ENCODE measurements around the gene SLC30A4.
"Not testable (repeated sequence)": the region's sequence is repeated elsewhere in the genome, so short reads cannot be mapped to it uniquely, and the experiment has no call there.

Gene SLC30A4

GRCh38 chr15:45534821-45535220, 12.3 kb upstream of the SLC30A4 start:
- DNase-seq (ENCODE audit: low spot score), result no peak
- H3K4me3 ChIP-seq, result no peak overlapping the region

GRCh38 chr15:45532892-45533291, 10.3 kb upstream of the SLC30A4 start:
- DNase-seq (ENCODE audit: low spot score); H3K27ac ChIP-seq: not testable (repeated sequence)

More at GRCh38 chr15:45534821-45535220, 12.3 kb upstream of the SLC30A4 start:
- TF ChIP-seq CTCF (IDR thresholded peaks at IDR 0.05), result no peak
- no peak overlapping the region for H3K27ac ChIP-seq

GRCh38 chr15:45529613-45530012, 7.1 kb upstream of the SLC30A4 start:
- DNase-seq (ENCODE audit: low spot score), result no peak
- no peak overlapping the region for H3K27ac ChIP-seq
- no peak overlapping the region for H3K4me3 ChIP-seq
- no peak for TF ChIP-seq CTCF (IDR thresholded peaks at IDR 0.05)

More at GRCh38 chr15:45532892-45533291, 10.3 kb upstream of the SLC30A4 start:
- not testable (repeated sequence) for H3K4me3 ChIP-seq

- no peak for TF ChIP-seq CTCF (IDR thresholded peaks at IDR 0.05)
Observed at GRCh38 chr15:45527086-45527485, 4.5 kb upstream of the SLC30A4 start.

GRCh38 chr15:45523166-45523460, 558 bp upstream of the SLC30A4 start:
- Histone ChIP-seq H3K4me3 (peak overlapping the region; percentile 94), H3K27ac (peak overlapping the region; percentile 72 to 89)
- no peak for DNase-seq (ENCODE audit: low spot score)
- TF ChIP-seq CTCF (IDR thresholded peaks at IDR 0.05), result no peak

More at GRCh38 chr15:45527086-45527485, 4.5 kb upstream of the SLC30A4 start:
- no peak for DNase-seq (ENCODE audit: low spot score)
- Histone ChIP-seq H3K4me3 (no peak overlapping the region), H3K27ac (no peak overlapping the region)

- H3K27ac ChIP-seq, result peak overlapping the region; percentile 72 to 89
- peak overlapping the region; percentile 94 for H3K4me3 ChIP-seq
- no peak for DNase-seq (ENCODE audit: low spot score)
- no peak for TF ChIP-seq CTCF (IDR thresholded peaks at IDR 0.05)
Observed at GRCh38 chr15:45521596-45522327, 793 bp downstream of the SLC30A4 start.

GRCh38 chr15:45510758-45511280, 11.7 kb downstream of the SLC30A4 start:
- no peak for TF ChIP-seq CTCF (IDR thresholded peaks at IDR 0.05)
- DNase-seq (ENCODE audit: low spot score), result no peak
- Histone ChIP-seq H3K27ac (no peak overlapping the region), H3K4me3 (no peak overlapping the region)

GRCh38 chr15:45507143-45507542, 15.4 kb downstream of the SLC30A4 start:
- not testable (repeated sequence) for H3K27ac ChIP-seq; H3K4me3 ChIP-seq; DNase-seq (ENCODE audit: low spot score)

Data from coronary artery (tissue), 2 donors.